LNCaP clone FGC (cell line): ENCODE measurements around the gene NR2E1.

Experiments used
- DNase-seq: peaks from one replicate; pipeline ENCODE4 v3.0.0-alpha.2; 2011; ENCODE audit warnings: low read depth
- H3K4me3 ChIP-seq: 2 replicates; pipeline ENCODE4 v1.5.1; 2011; ENCODE audit warnings: mild to moderate bottlenecking, low read depth, low read length, control low read depth
- TF ChIP-seq, protein P1 (sequence below): IDR thresholded peaks from 2 replicates; pipeline ENCODE4 v1.5.1; 2012; ENCODE audit warnings: mild to moderate bottlenecking; ENCODE audit not compliant: control insufficient read depth, insufficient read depth; ENCODE audit errors: extremely low read depth

Gene NR2E1

DNA sequence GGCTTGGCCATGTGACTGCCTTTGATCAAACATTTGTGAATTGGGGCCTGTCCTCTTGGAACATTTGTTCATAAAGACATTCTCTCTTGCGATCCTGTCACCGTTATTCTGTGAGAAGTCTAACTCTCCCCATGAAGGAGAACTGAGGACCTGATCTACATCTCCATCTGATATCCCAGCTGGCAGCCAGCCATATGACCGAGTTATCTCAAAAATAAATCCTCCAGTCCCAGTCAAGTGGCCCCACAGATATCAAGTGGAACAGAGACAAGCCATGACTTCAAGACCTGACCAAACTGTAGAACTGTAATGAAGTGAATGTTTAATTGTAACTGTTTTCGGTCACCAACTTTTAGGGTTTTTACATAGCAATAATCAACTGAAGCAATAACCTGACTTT, 69.3 kb downstream of the NR2E1 start:
- H3K4me3 ChIP-seq, result no peak overlapping the region
- no peak for DNase-seq

DNA sequence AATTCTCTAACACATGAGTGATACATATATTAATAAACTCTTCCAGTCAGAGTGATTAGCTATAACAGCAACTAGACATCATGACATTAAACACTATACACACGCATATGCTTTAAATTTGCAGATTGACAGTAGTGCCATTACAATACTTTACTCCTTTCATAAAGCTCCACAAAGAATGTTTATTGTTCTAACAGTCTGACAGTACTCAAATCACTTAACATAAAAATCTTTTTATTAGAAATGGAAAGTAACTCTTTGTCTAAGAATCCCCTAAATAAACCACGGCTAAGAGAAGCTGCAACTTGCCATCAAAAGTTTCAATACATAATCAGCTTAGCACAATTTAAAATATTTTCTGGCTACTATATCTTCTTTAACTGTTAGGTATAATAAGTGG, 71.0 kb downstream of the NR2E1 start:
- TF ChIP-seq, protein P1, sequence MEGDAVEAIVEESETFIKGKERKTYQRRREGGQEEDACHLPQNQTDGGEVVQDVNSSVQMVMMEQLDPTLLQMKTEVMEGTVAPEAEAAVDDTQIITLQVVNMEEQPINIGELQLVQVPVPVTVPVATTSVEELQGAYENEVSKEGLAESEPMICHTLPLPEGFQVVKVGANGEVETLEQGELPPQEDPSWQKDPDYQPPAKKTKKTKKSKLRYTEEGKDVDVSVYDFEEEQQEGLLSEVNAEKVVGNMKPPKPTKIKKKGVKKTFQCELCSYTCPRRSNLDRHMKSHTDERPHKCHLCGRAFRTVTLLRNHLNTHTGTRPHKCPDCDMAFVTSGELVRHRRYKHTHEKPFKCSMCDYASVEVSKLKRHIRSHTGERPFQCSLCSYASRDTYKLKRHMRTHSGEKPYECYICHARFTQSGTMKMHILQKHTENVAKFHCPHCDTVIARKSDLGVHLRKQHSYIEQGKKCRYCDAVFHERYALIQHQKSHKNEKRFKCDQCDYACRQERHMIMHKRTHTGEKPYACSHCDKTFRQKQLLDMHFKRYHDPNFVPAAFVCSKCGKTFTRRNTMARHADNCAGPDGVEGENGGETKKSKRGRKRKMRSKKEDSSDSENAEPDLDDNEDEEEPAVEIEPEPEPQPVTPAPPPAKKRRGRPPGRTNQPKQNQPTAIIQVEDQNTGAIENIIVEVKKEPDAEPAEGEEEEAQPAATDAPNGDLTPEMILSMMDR, result no peak
- no peak overlapping the region for H3K4me3 ChIP-seq
- no peak for DNase-seq

More for the DNA sequence above, 69.3 kb downstream of the NR2E1 start:
- TF ChIP-seq, protein P1, result no peak

DNA sequence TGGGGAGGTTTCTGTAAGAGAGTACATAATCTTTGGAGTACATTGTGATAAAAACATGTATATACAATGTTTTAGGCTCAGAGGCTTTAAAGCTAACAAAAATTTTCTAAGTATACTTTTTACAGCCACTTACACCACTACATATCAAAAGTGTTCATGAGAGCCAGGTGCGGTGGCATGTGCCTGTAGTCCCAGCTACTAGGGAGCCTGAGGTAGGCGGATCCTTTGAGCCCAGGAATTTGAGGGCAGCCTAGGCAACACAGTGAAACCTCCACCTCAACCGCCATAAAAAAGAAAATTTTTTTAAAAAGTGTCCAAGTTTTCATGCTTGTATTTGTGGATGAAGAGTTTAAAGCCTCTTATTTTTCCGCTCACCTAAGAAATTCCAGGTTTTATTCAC, 72.5 kb downstream of the NR2E1 start:
- DNase-seq, result no peak
- TF ChIP-seq, protein P1, result no peak
- no peak overlapping the region for H3K4me3 ChIP-seq
